GM23338 (cell line): ENCODE measurements around the gene B4GAT1.

ENCODE experiments used
- CTCF ChIP-seq, 2 experiments: fragments of 200-600 bp in 1 of 2; sonication (generic) in 1 of 2; conservative IDR thresholded peaks; 2 replicates each; pipeline versions ENCODE4 v1.5.1 to v1.6.1; 2016 to 2017; ENCODE audit warnings: antibody characterized with exemption in 2 of 2, low read depth in 2 of 2, mild to moderate bottlenecking in 2 of 2, moderate library complexity in 1 of 2
- EZH2 ChIP-seq: fragments of 200-600 bp; sonication (generic); IDR thresholded peaks from one replicate; pipeline ENCODE4 v1.8.0; 2017; ENCODE audit warnings: antibody characterized with exemption, mild to moderate bottlenecking, low read depth; ENCODE audit not compliant: unreplicated experiment
- EZH2phosphoT487 ChIP-seq: fragments of 200-600 bp; sonication (generic); IDR thresholded peaks from one replicate; pipeline ENCODE4 v1.8.1; 2018; ENCODE audit warnings: antibody characterized with exemption; ENCODE audit not compliant: unreplicated experiment
- JUNB ChIP-seq: IDR thresholded peaks from one replicate; pipeline ENCODE4 v1.6.1; 2016; ENCODE audit warnings: antibody characterized with exemption; ENCODE audit not compliant: unreplicated experiment
- NANOG ChIP-seq: IDR thresholded peaks from 2 replicates; pipeline ENCODE4 v1.6.1; 2016; ENCODE audit warnings: antibody characterized with exemption, borderline replicate concordance
- POLR2AphosphoS5 ChIP-seq: IDR thresholded peaks from 2 replicates; pipeline ENCODE4 v1.6.1; 2016; ENCODE audit warnings: antibody characterized with exemption, low read depth
- ZNF114 ChIP-seq: fragments of 250-450 bp; sonication (Bioruptor Pico); IDR thresholded peaks from 2 replicates; pipeline ENCODE4 v1.5.0; 2020; ENCODE audit warnings: mild to moderate bottlenecking, moderate library complexity

GRCh38 chr11:66318600-66318970, 28.8 kb downstream of the B4GAT1 start:
- TF ChIP-seq CTCF (conservative IDR thresholded peaks at IDR 0.05; ENCODE audit: low read depth in 2 of 2): no peak
- no peak for TF ChIP-seq EZH2
- no peak for TF ChIP-seq POLR2AphosphoS5
- no peak for TF ChIP-seq EZH2phosphoT487
- no peak for TF ChIP-seq ZNF114 (CRISPR knock-in tag)
- no peak for TF ChIP-seq JUNB
- no peak for TF ChIP-seq NANOG
